ENCODE results near the gene C8A. TPM values are rescaled to one million over a fixed set of nuclear protein-coding genes. Genes with fewer than 3 reads are reported as not detected.

Gene C8A
- total and polyA plus RNA-seq, 2 of the 13 experiments (the other 11 are each of a cell fraction or from before 2014, with no cell fraction given) = 10.5 to 15.0 TPM

- TF ChIP-seq RERE (CRISPR knock-in tag; IDR thresholded peaks at IDR 0.05; ENCODE audit: low read depth) (no peak), DDIT3 (CRISPR knock-in tag; IDR thresholded peaks at IDR 0.05) (0 out of 2 replicates have a peak, but pooled peaks have one; percentile 22), SRY (CRISPR knock-in tag; IDR thresholded peaks at IDR 0.05) (no peak), MED1 (CRISPR knock-in tag; IDR thresholded peaks at IDR 0.05) (peak; percentile 54), MAFF (IDR thresholded peaks at IDR 0.05; ENCODE audit: low read depth, low read length) (no peak), SALL2 (CRISPR knock-in tag; IDR thresholded peaks at IDR 0.05) (no peak), ZMYM3 (CRISPR knock-in tag; IDR thresholded peaks at IDR 0.05) (peak; percentile 77), ZSCAN31 (CRISPR knock-in tag; IDR thresholded peaks at IDR 0.05; ENCODE audit: low read depth) (no peak), NAIF1 (CRISPR knock-in tag; IDR thresholded peaks at IDR 0.05; ENCODE audit: borderline replicate concordance) (no peak), PAF1 (CRISPR knock-in tag; IDR thresholded peaks at IDR 0.05) (no peak), ZNF281 (CRISPR knock-in tag; IDR thresholded peaks at IDR 0.05; ENCODE audit: borderline replicate concordance) (0 out of 2 replicates have a peak, but pooled peaks have one; percentile 20), AKAP8 (CRISPR knock-in tag; IDR thresholded peaks at IDR 0.05) (no peak), TGIF2 (CRISPR knock-in tag; IDR thresholded peaks at IDR 0.05) (peak; percentile 68; the same call in 1 of the 2 replicates)
- TF ChIP-seq, protein P1, sequence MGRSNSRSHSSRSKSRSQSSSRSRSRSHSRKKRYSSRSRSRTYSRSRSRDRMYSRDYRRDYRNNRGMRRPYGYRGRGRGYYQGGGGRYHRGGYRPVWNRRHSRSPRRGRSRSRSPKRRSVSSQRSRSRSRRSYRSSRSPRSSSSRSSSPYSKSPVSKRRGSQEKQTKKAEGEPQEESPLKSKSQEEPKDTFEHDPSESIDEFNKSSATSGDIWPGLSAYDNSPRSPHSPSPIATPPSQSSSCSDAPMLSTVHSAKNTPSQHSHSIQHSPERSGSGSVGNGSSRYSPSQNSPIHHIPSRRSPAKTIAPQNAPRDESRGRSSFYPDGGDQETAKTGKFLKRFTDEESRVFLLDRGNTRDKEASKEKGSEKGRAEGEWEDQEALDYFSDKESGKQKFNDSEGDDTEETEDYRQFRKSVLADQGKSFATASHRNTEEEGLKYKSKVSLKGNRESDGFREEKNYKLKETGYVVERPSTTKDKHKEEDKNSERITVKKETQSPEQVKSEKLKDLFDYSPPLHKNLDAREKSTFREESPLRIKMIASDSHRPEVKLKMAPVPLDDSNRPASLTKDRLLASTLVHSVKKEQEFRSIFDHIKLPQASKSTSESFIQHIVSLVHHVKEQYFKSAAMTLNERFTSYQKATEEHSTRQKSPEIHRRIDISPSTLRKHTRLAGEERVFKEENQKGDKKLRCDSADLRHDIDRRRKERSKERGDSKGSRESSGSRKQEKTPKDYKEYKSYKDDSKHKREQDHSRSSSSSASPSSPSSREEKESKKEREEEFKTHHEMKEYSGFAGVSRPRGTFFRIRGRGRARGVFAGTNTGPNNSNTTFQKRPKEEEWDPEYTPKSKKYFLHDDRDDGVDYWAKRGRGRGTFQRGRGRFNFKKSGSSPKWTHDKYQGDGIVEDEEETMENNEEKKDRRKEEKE (IDR thresholded peaks at IDR 0.05) = no peak
- TF ChIP-seq, protein P2, sequence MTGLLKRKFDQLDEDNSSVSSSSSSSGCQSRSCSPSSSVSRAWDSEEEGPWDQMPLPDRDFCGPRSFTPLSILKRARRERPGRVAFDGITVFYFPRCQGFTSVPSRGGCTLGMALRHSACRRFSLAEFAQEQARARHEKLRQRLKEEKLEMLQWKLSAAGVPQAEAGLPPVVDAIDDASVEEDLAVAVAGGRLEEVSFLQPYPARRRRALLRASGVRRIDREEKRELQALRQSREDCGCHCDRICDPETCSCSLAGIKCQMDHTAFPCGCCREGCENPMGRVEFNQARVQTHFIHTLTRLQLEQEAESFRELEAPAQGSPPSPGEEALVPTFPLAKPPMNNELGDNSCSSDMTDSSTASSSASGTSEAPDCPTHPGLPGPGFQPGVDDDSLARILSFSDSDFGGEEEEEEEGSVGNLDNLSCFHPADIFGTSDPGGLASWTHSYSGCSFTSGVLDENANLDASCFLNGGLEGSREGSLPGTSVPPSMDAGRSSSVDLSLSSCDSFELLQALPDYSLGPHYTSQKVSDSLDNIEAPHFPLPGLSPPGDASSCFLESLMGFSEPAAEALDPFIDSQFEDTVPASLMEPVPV (CRISPR knock-in tag; IDR thresholded peaks at IDR 0.05) = no peak
Observed at GRCh38 chr1:56965916-56966697, 111.5 kb downstream of the C8A start, which contains the start of gene C8B (continued).

Data from HepG2 (cell line).